Coronary artery (tissue), 2 donors: ENCODE measurements around the gene BRDT.

Source experiments
- DNase-seq: peaks from one replicate; pipeline ENCODE4 v3.0.0-alpha.2; 2017; ENCODE audit warnings: low spot score
- H3K27ac ChIP-seq, 2 donors: fragments of 200-600 bp; sonication (generic); one replicate each; pipeline ENCODE4 v1.5.1; 2016 to 2019
- H3K4me3 ChIP-seq: fragments of 200-600 bp; sonication (generic); 2 replicates; pipeline ENCODE4 v1.5.1; 2016; ENCODE audit warnings: mild to moderate bottlenecking, moderate library complexity
- TF ChIP-seq, protein P1 (sequence below): fragments of 200-600 bp; sonication (generic); IDR thresholded peaks from one replicate; pipeline ENCODE4 v1.5.1; 2019; ENCODE audit warnings: antibody characterized with exemption

Gene BRDT

GRCh38 chr1:91919962-91920361 lies 29.2 kb upstream of the BRDT start:
- DNase-seq, result no peak
- H3K27ac ChIP-seq, result no peak overlapping the region
- TF ChIP-seq, protein P1, sequence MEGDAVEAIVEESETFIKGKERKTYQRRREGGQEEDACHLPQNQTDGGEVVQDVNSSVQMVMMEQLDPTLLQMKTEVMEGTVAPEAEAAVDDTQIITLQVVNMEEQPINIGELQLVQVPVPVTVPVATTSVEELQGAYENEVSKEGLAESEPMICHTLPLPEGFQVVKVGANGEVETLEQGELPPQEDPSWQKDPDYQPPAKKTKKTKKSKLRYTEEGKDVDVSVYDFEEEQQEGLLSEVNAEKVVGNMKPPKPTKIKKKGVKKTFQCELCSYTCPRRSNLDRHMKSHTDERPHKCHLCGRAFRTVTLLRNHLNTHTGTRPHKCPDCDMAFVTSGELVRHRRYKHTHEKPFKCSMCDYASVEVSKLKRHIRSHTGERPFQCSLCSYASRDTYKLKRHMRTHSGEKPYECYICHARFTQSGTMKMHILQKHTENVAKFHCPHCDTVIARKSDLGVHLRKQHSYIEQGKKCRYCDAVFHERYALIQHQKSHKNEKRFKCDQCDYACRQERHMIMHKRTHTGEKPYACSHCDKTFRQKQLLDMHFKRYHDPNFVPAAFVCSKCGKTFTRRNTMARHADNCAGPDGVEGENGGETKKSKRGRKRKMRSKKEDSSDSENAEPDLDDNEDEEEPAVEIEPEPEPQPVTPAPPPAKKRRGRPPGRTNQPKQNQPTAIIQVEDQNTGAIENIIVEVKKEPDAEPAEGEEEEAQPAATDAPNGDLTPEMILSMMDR, result no peak
- H3K4me3 ChIP-seq, result no peak overlapping the region

DNA sequence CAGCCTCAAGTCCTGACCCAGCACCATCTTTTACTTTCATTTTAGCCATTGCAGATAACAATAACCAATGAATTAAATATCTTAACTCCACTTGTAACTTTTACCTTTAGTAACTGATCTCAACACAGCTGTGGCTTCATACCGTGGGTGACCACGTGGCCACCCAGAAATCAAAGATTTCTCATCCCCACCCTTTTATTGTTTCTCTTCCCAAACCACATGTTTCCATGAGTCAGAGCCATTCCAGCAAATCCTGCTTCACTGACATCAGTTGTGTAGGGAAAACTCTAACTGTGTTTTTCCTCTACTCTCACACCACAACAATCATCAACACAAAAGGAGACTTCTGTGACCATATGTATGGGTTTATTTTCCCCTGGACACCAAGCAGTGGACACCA lies 25.1 kb upstream of the BRDT start:
- H3K27ac ChIP-seq, result no peak overlapping the region
- no peak for DNase-seq

DNA sequence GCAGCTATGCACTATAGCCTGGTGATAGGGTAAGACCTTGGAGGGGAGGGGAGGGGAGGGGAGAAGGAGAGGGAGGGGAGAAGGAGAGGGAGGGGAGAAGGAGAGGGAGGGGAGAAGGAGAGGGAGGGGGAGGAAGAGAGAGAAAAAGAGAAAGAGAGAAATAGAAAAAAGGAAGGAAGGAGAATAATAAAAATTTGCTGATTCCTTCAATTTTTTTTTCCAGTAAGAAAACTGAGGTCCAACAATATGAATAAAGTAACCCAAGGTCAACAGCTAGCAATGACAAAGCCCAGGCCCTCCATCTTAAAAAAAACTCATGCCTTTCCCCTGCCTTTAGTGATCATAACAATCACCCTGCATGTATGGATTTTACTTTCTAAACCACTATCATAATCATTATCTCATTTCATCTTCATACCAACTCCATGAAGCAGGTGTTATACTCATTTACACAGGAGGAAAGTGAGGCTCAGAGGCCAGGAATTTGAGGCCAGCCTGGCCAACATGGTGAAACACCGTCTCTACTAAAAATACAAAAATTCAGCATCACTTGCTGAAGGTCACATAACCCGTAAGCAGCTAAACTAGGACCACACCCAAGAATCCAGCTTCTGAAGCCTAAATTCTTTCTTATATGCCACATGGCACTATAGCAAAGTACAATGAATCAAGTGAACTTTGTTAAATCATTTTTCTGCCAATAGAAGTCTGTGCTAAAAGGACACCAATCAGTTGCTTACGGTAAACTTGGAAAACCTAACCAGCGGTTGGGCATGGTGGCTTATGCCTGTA lies 23.4 kb upstream of the BRDT start:
- DNase-seq, result no peak
- Histone ChIP-seq H3K4me3 (no peak overlapping the region), H3K27ac (no peak overlapping the region)
- TF ChIP-seq, protein P1, result no peak

More for the DNA sequence above, 25.1 kb upstream of the BRDT start:
- TF ChIP-seq, protein P1, result no peak
- no peak overlapping the region for H3K4me3 ChIP-seq

DNA sequence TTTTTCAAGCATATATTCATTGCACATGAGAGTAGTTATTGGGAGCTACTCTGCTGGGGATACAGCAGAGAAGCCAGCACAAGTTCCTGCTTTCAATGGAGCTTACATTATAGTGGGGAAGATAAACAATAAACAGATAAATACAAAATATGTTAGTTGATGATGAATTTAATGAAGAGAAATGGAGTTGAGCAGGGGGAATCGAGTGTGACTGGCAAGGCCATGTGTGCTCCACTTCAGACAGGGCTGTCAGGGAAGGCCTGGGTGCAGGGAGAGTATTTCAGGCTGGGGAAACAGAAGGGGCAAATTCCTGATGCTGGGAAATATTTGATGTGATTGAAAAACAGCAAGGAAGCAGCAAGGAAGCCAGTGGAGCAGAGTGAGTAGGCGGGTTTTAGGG lies 21.2 kb upstream of the BRDT start:
- TF ChIP-seq, protein P1, result no peak
- no peak for DNase-seq
- H3K4me3 ChIP-seq, result no peak overlapping the region
- no peak overlapping the region for H3K27ac ChIP-seq

GRCh38 chr1:91929250-91929649 lies 20.0 kb upstream of the BRDT start:
- DNase-seq, result no peak
- Histone ChIP-seq H3K4me3 (no peak overlapping the region), H3K27ac (no peak overlapping the region)
- TF ChIP-seq, protein P1, result no peak

GRCh38 chr1:91937613-91938012 lies 11.6 kb upstream of the BRDT start:
- H3K27ac ChIP-seq, result no peak overlapping the region
- no peak for DNase-seq
- TF ChIP-seq, protein P1, result no peak
- H3K4me3 ChIP-seq, result no peak overlapping the region

DNA sequence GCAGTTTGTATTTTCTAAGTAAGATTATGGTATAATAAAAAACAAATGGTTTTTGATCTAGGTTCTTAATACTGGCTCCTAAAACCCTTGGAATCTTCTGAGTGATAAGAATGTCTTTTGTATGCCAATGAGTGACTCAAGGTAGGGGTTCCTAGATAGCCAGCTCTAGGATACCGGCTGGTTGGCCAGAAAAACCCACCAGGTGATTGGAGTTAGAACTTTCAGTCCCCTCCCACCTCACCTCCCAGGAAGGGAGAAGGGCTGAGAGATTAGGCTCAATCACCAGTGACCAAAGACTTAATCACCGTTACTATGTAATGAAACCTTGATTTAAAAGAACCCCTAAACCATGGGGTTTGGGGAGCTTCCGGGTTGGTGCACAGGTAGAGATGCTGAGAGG lies 8.7 kb upstream of the BRDT start:
- H3K4me3 ChIP-seq, result no peak overlapping the region
- no peak for DNase-seq
- TF ChIP-seq, protein P1, result no peak
- H3K27ac ChIP-seq, result no peak overlapping the region
